Colon (tissue), 2 donors: ENCODE measurements around the gene CCDC102B.
"Not testable (repeated sequence)": the region's sequence is repeated elsewhere in the genome, so short reads cannot be mapped to it uniquely, and the experiment has no call there.

Source experiments
- FAIRE-seq: peaks from 2 replicates; lab custom pipeline; 2012; peaks lifted over from hg19 to GRCh38; lab: Jason Lieb, UNC
- donor health status: control.
- donor health status: control.

The CCDC102B gene

GRCh38 chr18:68830256-68831045, 32.6 kb downstream of the CCDC102B start:
- no peak for FAIRE-seq

- no peak for FAIRE-seq
These were observed 35.9 kb downstream of the CCDC102B start for GRCh38 chr18:68833756-68834155.

- FAIRE-seq, result no peak
These were observed 40.0 kb downstream of the CCDC102B start for GRCh38 chr18:68837665-68838451.

- FAIRE-seq, result no peak
These were observed 41.8 kb downstream of the CCDC102B start for GRCh38 chr18:68839701-68840100.

- FAIRE-seq, result no peak
These were observed 42.8 kb downstream of the CCDC102B start for GRCh38 chr18:68840554-68841263.

- no peak for FAIRE-seq
These were observed 43.4 kb downstream of the CCDC102B start for GRCh38 chr18:68841301-68841700.

GRCh38 chr18:68842951-68843350, 45.1 kb downstream of the CCDC102B start:
- no peak for FAIRE-seq

- FAIRE-seq, result no peak
These were observed 45.7 kb downstream of the CCDC102B start for GRCh38 chr18:68843473-68844089.

- FAIRE-seq, result no peak
These were observed 49.4 kb downstream of the CCDC102B start for GRCh38 chr18:68847219-68847837.

- FAIRE-seq, result no peak
These were observed 50.4 kb downstream of the CCDC102B start for GRCh38 chr18:68848242-68848641.

GRCh38 chr18:68854786-68855391, 57.0 kb downstream of the CCDC102B start:
- FAIRE-seq, result no peak

- FAIRE-seq, result no peak
These were observed 57.6 kb downstream of the CCDC102B start for GRCh38 chr18:68855491-68855890.

- FAIRE-seq, result no peak
These were observed 63.5 kb downstream of the CCDC102B start for GRCh38 chr18:68861365-68861764.

GRCh38 chr18:68865021-68865420, 67.1 kb downstream of the CCDC102B start:
- no peak for FAIRE-seq

- no peak for FAIRE-seq
These were observed 67.6 kb downstream of the CCDC102B start for GRCh38 chr18:68865503-68865902.

- no peak for FAIRE-seq
These were observed 75.1 kb downstream of the CCDC102B start for GRCh38 chr18:68873003-68873402.

- no peak for FAIRE-seq
These were observed 76.5 kb downstream of the CCDC102B start for GRCh38 chr18:68874361-68874760.

- FAIRE-seq, result not testable (repeated sequence)
These were observed 82.1 kb downstream of the CCDC102B start for GRCh38 chr18:68879947-68880346.

GRCh38 chr18:68887410-68887809, 89.5 kb downstream of the CCDC102B start:
- FAIRE-seq, result no peak

GRCh38 chr18:68893354-68893753, 95.5 kb downstream of the CCDC102B start:
- no peak for FAIRE-seq

GRCh38 chr18:68897286-68897685, 99.4 kb downstream of the CCDC102B start:
- no peak for FAIRE-seq
